OCI-LY7 (cell line): Measurements from ENCODE around the gene STYX. TPM values are rescaled to one million over a fixed set of nuclear protein-coding genes. Genes with fewer than 3 reads are reported as not detected.

Experiments
- BruUV-seq: library from RNA; stranded (reverse); fragments of 400-500 nt; replicated peaks from 2 replicates; lab custom pipeline; 2021; lab: Mats Ljungman, UMichigan
- CTCF ChIA-PET: fragments of 300-600 bp; sonication (Branson Sonifier 250); formaldehyde crosslinking; loops from one replicate; lab custom pipeline; 2022; ENCODE audit warnings: antibody characterized with exemption; ENCODE audit not compliant: unreplicated experiment; lab: Charles Lee
- POLR2A ChIA-PET: fragments of 300-600 bp; sonication (Branson Sonifier 250); formaldehyde crosslinking; loops from one replicate; lab custom pipeline; 2022; ENCODE audit warnings: antibody characterized with exemption; lab: Charles Lee
- DNase-seq: peaks from one replicate; pipeline ENCODE4 v3.0.0-alpha.2; 2015; ENCODE audit warnings: low spot score
- H2AFZ ChIP-seq: fragments of 200-600 bp; sonication (generic), shearing (Covaris generic); 2 replicates; pipeline ENCODE4 v1.6.1; 2014; ENCODE audit warnings: mild to moderate bottlenecking, antibody characterized with exemption, low read length, moderate library complexity
- H3K27ac ChIP-seq: fragments of 200-600 bp; sonication (generic); 2 replicates; pipeline ENCODE4 v1.5.1; 2014; ENCODE audit warnings: mixed run types, low read depth, mild to moderate bottlenecking, moderate library complexity, low read length, inconsistent platforms; ENCODE audit not compliant: poor library complexity, severe bottlenecking
- H3K36me3 ChIP-seq: fragments of 200-600 bp; sonication (generic); 2 replicates; pipeline ENCODE4 v1.6.1; 2014; ENCODE audit warnings: mild to moderate bottlenecking, antibody characterized with exemption, low read length, moderate library complexity, mixed read lengths; ENCODE audit not compliant: insufficient read depth
- H3K4me1 ChIP-seq: fragments of 200-600 bp; sonication (generic); 2 replicates; pipeline ENCODE4 v1.5.1; 2014; ENCODE audit warnings: mild to moderate bottlenecking, low read length; ENCODE audit not compliant: insufficient read depth, poor library complexity, severe bottlenecking
- H3K4me2 ChIP-seq: fragments of 200-600 bp; sonication (generic); 2 replicates; pipeline ENCODE4 v1.6.1; 2014; ENCODE audit warnings: mild to moderate bottlenecking, low read length
- H3K4me3 ChIP-seq: fragments of 200-600 bp; sonication (generic); 2 replicates; pipeline ENCODE4 v1.5.1; 2014; ENCODE audit warnings: mild to moderate bottlenecking, low read depth, low read length; ENCODE audit not compliant: poor library complexity, severe bottlenecking
- H3K79me2 ChIP-seq: fragments of 200-600 bp; sonication (generic); 2 replicates; pipeline ENCODE4 v1.6.1; 2016; ENCODE audit warnings: low read depth, mild to moderate bottlenecking, low read length, moderate library complexity, mixed read lengths; ENCODE audit not compliant: insufficient read depth
- H3K9me2 ChIP-seq: fragments of 200-600 bp; sonication (generic); 2 replicates; pipeline ENCODE4 v1.6.1; 2016; ENCODE audit warnings: mild to moderate bottlenecking, low read length, mixed read lengths; ENCODE audit not compliant: insufficient read depth
- H3K9me3 ChIP-seq: fragments of 200-600 bp; sonication (generic); 2 replicates; pipeline ENCODE4 v1.6.1; 2014; ENCODE audit warnings: mild to moderate bottlenecking, mixed run types, low read length, mixed read lengths
- H4K20me1 ChIP-seq: fragments of 200-600 bp; sonication (generic); 2 replicates; pipeline ENCODE4 v1.6.1; 2014; ENCODE audit warnings: mild to moderate bottlenecking, antibody characterized with exemption, low read length, moderate library complexity, mixed read lengths; ENCODE audit not compliant: insufficient read depth
- EZH2phosphoT487 ChIP-seq: fragments of 200-600 bp; sonication (generic); IDR thresholded peaks from 2 replicates; pipeline ENCODE4 v1.6.1; 2018; ENCODE audit warnings: low read depth, borderline replicate concordance, mild to moderate bottlenecking, mixed run types, antibody characterized with exemption, low read length, moderate library complexity, mixed read lengths
- intact Hi-C: fragments of 100-400 bp; cut with micrococcal nuclease; formaldehyde crosslinking; loops from one replicate; pipeline ENCODE4 v1.10.0; 2022; ENCODE audit not compliant: unreplicated experiment
- total RNA-seq, 2 experiments: library from RNA; depleted of rRNA in 1 of 2; stranded (reverse); fragments of >200 nt in 1 of 2; shearing (Covaris generic) in 1 of 2; gene quantifications; 2 replicates each; pipeline ENCODE4 v1.2.3, GENCODE V29; 2014 to 2022
- TF ChIP-seq, protein P1 (sequence below): fragments of 200-600 bp; sonication (generic); conservative IDR thresholded peaks from 2 replicates; pipeline ENCODE4 v1.5.1; 2014; ENCODE audit warnings: mild to moderate bottlenecking, antibody characterized with exemption, low read length, moderate library complexity, mixed read lengths

Gene STYX
- total RNA-seq, 2 experiments from 2014 or later: 7.6 to 12.5 TPM

DNA sequence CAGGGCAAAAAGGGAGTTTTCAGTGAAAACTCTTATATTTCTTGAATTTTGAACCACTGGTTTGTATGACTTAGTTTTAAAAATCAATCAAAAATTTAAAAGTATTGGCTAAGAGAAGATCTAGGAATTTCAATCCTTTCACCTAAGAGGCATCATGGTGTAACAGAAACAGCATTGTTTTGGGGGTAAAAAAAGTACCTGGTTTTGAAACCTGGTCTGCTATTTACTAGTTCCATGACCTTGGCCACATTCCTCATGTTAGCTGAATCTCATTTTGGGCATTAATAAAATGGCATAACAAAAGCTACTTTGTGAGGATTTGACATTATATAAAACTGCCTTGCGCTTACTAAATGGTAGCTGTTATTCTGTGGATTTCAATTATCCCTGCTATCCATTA is 78.1 kb downstream of the STYX start:
- no peaks in the 10 kb centered on the region for H4K20me1 ChIP-seq
- H3K27ac ChIP-seq: no peak overlapping the region
- no peaks in the 10 kb centered on the region for H3K79me2 ChIP-seq
- H3K4me1 ChIP-seq: no peaks in the 10 kb centered on the region
- no peak overlapping the region for H3K4me2 ChIP-seq
- ChIA-PET POLR2A (interaction anchor here (0.6 kb wide), 1 partner anchor 10 kb away, joined by 4 read pairs; no protein-coding TSS in a partner anchor), CTCF (no interaction called here)
- intact Hi-C loops: no loop called here
- no TSS peak for BruUV-seq
- H3K36me3 ChIP-seq: no peaks in the 10 kb centered on the region
- H3K9me2 ChIP-seq: no peaks in the 10 kb centered on the region
- no peak for TF ChIP-seq EZH2phosphoT487
- TF ChIP-seq, protein P1, sequence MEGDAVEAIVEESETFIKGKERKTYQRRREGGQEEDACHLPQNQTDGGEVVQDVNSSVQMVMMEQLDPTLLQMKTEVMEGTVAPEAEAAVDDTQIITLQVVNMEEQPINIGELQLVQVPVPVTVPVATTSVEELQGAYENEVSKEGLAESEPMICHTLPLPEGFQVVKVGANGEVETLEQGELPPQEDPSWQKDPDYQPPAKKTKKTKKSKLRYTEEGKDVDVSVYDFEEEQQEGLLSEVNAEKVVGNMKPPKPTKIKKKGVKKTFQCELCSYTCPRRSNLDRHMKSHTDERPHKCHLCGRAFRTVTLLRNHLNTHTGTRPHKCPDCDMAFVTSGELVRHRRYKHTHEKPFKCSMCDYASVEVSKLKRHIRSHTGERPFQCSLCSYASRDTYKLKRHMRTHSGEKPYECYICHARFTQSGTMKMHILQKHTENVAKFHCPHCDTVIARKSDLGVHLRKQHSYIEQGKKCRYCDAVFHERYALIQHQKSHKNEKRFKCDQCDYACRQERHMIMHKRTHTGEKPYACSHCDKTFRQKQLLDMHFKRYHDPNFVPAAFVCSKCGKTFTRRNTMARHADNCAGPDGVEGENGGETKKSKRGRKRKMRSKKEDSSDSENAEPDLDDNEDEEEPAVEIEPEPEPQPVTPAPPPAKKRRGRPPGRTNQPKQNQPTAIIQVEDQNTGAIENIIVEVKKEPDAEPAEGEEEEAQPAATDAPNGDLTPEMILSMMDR: no peak
- no peaks in the 10 kb centered on the region for H3K9me3 ChIP-seq
- no peak overlapping the region for H3K4me3 ChIP-seq
- no peak overlapping the region for H2AFZ ChIP-seq
- DNase-seq: no peak

DNA sequence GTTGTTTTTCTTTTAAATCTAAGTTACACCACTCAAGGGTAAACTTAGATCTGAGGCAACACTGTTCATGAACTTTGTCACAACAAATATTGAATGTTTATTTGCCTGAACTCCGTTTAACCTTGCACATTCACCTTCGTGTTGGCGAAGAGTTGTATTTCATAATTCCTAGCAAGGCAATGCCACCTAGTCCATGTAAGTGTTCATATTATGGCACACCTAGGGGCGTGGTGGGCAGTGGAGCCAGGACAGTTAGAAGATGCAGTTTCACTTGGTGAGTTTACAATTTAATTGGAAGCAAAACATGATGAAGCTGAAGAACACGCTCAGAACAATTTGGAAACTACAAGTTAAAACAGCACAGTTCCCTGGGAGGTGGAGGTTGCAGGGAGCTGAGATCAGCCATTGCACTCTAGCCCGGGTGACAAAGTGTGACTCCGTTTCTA is 91.9 kb downstream of the STYX start:
- intact Hi-C loops: loop anchor here (2.0 to 5.0 kb wide), 2 partner anchors 139 to 235 kb away; no protein-coding TSS in a partner anchor
- DNase-seq: no peak
- Histone ChIP-seq H2AFZ (no peak overlapping the region), H3K36me3 (no peaks in the 10 kb centered on the region), H3K4me1 (no peaks in the 10 kb centered on the region), H4K20me1 (no peaks in the 10 kb centered on the region), H3K79me2 (no peaks in the 10 kb centered on the region), H3K9me2 (no peaks in the 10 kb centered on the region), H3K9me3 (no peaks in the 10 kb centered on the region), H3K4me3 (no peak overlapping the region), H3K4me2 (no peak overlapping the region), H3K27ac (no peak overlapping the region)
- ChIA-PET CTCF (no interaction called here), POLR2A (no interaction called here)
- BruUV-seq: no TSS peak
- TF ChIP-seq, protein P1: no peak
- no peak for TF ChIP-seq EZH2phosphoT487

DNA sequence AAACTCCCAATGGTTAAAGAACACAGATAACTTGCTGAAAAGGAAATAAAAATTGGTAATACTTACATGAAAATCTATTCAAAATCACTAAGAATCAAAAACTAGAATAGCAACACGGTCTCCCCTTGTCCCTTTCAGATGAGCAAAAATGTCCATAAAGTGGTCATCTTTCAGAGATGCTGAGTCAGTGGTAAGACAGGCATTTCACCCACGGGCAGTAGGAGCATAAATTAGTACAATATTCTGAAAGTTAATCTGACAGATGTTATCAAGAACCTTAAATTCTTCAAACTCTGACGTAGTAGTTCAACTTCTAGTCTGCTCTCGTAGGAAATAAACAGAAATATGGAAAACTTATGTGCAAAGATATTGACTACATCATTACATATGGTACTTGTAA is 94.5 kb downstream of the STYX start:
- POLR2A ChIA-PET: interaction anchor here (0.6 to 1.1 kb wide), 2 partner anchors 87 to 125 kb away, joined by 3 read pairs; no protein-coding TSS in a partner anchor
- intact Hi-C loops: loop anchor here (5.0 kb wide), 1 partner anchor 233 kb away; no protein-coding TSS in a partner anchor
- BruUV-seq: no TSS peak
- Histone ChIP-seq H3K36me3 (no peaks in the 10 kb centered on the region), H2AFZ (no peak overlapping the region), H4K20me1 (no peaks in the 10 kb centered on the region), H3K9me3 (no peaks in the 10 kb centered on the region), H3K4me2 (no peak overlapping the region), H3K27ac (no peak overlapping the region), H3K4me3 (no peak overlapping the region), H3K79me2 (no peaks in the 10 kb centered on the region), H3K4me1 (no peaks in the 10 kb centered on the region), H3K9me2 (no peaks in the 10 kb centered on the region)
- no peak for TF ChIP-seq EZH2phosphoT487
- TF ChIP-seq, protein P1: no peak
- CTCF ChIA-PET: no interaction called here
- no peak for DNase-seq
